Tibial artery (tissue), 4 donors: ENCODE data around the gene INPPL1.

ENCODE experiments used
- DNase-seq, 2 donors: peaks; one replicate each; pipeline ENCODE4 v3.0.0-alpha.2; 2019
- H3K27ac ChIP-seq, 2 donors: fragments of 200-600 bp; sonication (generic) in 1 of 2; 1 replicate in 1 of 2; 2 replicates in 1 of 2; pipeline ENCODE4 v1.5.1; 2018 to 2019; ENCODE audit warnings: mild to moderate bottlenecking in 1 of 2
- H3K27me3 ChIP-seq, 2 donors: fragments of 200-600 bp; sonication (generic) in 1 of 2; one replicate each; pipeline versions ENCODE4 v1.5.1 to v1.6.0; 2016 to 2019
- H3K36me3 ChIP-seq, 3 donors: fragments of 200-600 bp; sonication (generic) in 2 of 3; one replicate each; pipeline ENCODE4 v1.5.1; 2016 to 2019; ENCODE audit warnings: mild to moderate bottlenecking in 2 of 3
- H3K4me1 ChIP-seq, 4 donors: fragments of 200-600 bp; sonication (generic) in 2 of 4; 1 replicate in 3 of 4; 2 replicates in 1 of 4; pipeline ENCODE4 v1.5.1; 2016 to 2019
- H3K4me3 ChIP-seq, 2 donors: fragments of 200-600 bp; sonication (generic) in 1 of 2; 1 replicate in 1 of 2; 2 replicates in 1 of 2; pipeline ENCODE4 v1.5.1; 2018 to 2019; ENCODE audit warnings: mild to moderate bottlenecking in 2 of 2
- H3K9me3 ChIP-seq, 3 donors: fragments of 200-600 bp; sonication (generic) in 1 of 3; one replicate each; pipeline ENCODE4 v1.5.1; 2016 to 2019
- CTCF ChIP-seq, 2 experiments: fragments of 200-600 bp in 1 of 2; fragments of 450-650 bp in 1 of 2; IDR thresholded peaks; one replicate each; pipeline ENCODE4 v1.5.1; 2017 to 2019; ENCODE audit warnings: antibody characterized with exemption in 2 of 2, mild to moderate bottlenecking in 1 of 2, moderate library complexity in 1 of 2
- intact Hi-C: fragments of 100-400 bp; cut with DNase I; formaldehyde crosslinking; loops from one replicate; pipeline ENCODE4 v1.15.0; 2023; ENCODE audit warnings: low total_unique reads

The INPPL1 gene

GRCh38 chr11:72229925-72230763 lies 5.6 kb downstream of the INPPL1 start:
- no peaks in the 10 kb centered on the region for H3K9me3 ChIP-seq
- peaks cover 71 to 89% (median 77%) of the 10 kb centered on the region in 3 donors for H3K36me3 ChIP-seq
- no peaks in the 10 kb centered on the region for H3K27me3 ChIP-seq
- H3K4me1 ChIP-seq = peaks cover 0 to 34% (median 22%) of the 10 kb centered on the region in 4 donors
- H3K4me3 ChIP-seq = no peak overlapping the region
- DNase-seq = no peak
- H3K27ac ChIP-seq = no peak overlapping the region
- intact Hi-C loops = no loop called here
- no peak for TF ChIP-seq CTCF (IDR thresholded peaks at IDR 0.05)

GRCh38 chr11:72230764-72231365 lies 6.3 kb downstream of the INPPL1 start:
- Histone ChIP-seq H3K27me3 (no peaks in the 10 kb centered on the region), H3K4me1 (peaks cover 0 to 28% (median 15%) of the 10 kb centered on the region in 4 donors), H3K9me3 (no peaks in the 10 kb centered on the region), H3K27ac (no peak overlapping the region), H3K36me3 (peaks cover 78 to 96% (median 84%) of the 10 kb centered on the region in 3 donors), H3K4me3 (no peak overlapping the region)
- no peak for TF ChIP-seq CTCF (IDR thresholded peaks at IDR 0.05)
- intact Hi-C loops = no loop called here
- DNase-seq = no peak

DNA sequence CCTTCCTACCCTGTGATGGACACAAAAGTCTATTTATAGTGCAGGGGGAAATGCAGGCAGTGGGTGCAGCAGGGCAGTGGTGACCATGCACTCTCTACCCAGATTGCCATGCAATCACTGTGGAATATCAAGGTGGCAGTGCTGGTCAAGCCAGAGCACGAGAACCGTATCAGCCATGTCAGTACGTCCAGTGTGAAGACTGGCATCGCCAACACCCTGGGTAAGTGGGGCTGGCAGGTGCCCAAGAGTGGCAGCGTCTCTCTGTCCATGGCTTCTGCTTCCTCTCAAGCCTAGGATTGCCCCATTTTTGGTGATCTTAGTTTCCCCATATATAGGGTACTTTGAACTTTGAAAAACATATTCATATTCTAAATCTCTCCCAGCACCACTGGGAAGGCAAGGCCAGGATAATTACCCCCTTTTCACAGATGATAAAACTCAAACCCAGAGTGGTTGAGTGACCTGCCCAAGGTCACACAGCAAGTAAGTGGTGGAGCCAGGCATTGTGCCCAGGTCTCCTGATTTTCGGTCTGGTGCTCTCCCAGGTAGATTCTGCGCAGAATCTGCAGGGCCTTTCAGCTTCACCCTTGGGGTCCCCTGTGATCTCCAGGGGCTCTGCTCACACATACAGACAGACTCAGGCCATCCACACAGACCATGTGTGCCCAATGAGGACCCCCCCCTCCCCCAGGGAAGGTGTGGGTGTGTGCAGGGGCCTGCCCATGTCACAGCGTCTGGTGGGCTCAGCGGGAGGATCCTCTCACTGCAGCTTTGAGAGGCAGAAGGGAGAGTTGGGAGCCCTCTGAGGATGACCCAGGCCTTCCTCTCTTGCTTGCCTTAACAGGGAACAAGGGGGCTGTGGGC lies 7.1 kb downstream of the INPPL1 start:
- no peak for DNase-seq
- H3K9me3 ChIP-seq = no peaks in the 10 kb centered on the region
- no peak overlapping the region for H3K4me3 ChIP-seq
- H3K4me1 ChIP-seq = peaks cover 0 to 21% (median 10%) of the 10 kb centered on the region in 4 donors
- H3K27ac ChIP-seq = no peak overlapping the region
- intact Hi-C loops = no loop called here
- TF ChIP-seq CTCF (IDR thresholded peaks at IDR 0.05) = no peak
- H3K27me3 ChIP-seq = no peaks in the 10 kb centered on the region
- peaks cover 85 to 100% (median 88%) of the 10 kb centered on the region in 3 donors for H3K36me3 ChIP-seq

DNA sequence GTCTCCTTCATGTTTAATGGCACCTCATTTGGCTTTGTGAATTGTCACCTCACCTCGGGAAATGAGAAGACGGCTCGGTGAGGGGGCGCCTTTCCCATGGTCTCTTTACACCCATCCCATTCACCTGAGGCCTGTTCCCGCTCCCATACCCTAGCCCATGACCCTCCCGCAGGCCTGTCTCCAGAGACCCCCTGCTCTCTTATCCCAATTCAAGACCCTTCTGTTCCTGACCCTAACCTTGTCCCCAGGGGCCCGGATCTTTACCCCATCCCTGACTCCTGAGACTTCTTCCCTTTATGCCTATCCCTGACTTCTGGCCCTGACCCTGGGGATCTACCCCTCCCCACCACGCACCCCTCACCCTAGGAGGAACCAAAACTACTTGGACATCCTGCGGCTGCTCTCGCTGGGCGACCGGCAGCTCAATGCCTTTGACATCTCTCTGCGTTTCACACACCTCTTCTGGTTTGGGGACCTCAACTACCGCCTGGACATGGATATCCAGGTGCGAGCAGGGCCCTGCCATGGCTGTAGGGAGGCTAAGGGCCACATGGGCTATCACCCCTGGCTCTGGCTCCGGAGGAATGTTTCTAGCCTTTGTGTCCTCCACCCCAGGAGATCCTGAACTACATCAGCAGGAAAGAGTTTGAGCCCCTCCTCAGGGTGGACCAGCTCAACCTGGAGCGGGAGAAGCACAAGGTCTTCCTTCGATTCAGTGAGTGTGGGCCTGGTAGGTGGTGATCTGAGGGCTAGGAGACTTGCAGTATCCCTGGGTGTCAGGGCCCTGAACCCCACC lies 7.9 kb downstream of the INPPL1 start:
- Histone ChIP-seq H3K27ac (no peak overlapping the region), H3K9me3 (no peaks in the 10 kb centered on the region), H3K4me3 (no peak overlapping the region), H3K36me3 (peaks cover 87 to 100% (median 93%) of the 10 kb centered on the region in 3 donors), H3K27me3 (no peaks in the 10 kb centered on the region), H3K4me1 (peaks cover 0 to 13% (median 5%) of the 10 kb centered on the region in 4 donors)
- no peak for TF ChIP-seq CTCF (IDR thresholded peaks at IDR 0.05)
- intact Hi-C loops = no loop called here
- DNase-seq = no peak
